Inferior parietal cortex (tissue), 1 donor: ENCODE data around the gene COA1.
"Not testable (repeated sequence)": the region's sequence is repeated elsewhere in the genome, so short reads cannot be mapped to it uniquely, and the experiment has no call there.

Experiments
- DNase-seq: peaks from one replicate; pipeline ENCODE4 v3.0.0-alpha.2; 2016; ENCODE audit errors: extremely low spot score

COA1 gene

GRCh38 chr7:43758029-43758821 lies 28.9 kb upstream of the COA1 start, which contains the start of gene BLVRA:
Gene BLVRA, plus strand, starts transcription at chr7:43758680. Its CDS starts 12,479 bp downstream, at chr7:43771159.
- peak; percentile 25 for DNase-seq

DNA sequence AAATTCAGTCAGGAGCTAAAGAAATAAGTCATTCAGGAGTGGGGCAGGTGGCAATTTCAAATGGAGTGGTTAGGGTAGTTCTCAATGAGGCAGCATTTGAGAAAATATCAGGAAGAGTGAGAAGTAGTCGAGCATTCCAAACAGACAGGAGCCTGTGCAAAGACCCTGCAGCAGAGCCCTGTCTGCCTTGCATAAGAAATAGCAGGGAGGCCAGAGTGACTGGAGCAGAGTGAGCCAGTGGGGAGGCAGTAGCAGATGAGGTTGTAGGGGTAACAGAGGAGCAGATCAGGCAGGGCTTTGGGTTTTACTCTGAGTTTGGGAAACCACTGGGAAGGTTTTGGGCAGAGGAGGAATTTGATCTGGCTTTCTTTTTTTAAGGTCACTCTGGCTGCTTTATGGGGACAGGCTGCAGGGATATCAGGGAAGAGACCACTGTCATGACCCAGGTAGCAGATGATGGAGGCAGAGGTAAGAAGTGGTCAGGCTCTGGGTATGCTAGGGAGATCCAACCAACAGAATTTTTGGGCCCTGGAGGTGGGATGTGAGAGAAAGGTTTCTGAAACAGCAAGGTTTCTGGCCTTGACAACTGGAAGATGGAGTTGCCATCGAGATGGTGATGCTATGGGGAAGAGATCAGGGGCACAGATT lies 27.9 kb upstream of the COA1 start:
- DNase-seq: no peak

DNA sequence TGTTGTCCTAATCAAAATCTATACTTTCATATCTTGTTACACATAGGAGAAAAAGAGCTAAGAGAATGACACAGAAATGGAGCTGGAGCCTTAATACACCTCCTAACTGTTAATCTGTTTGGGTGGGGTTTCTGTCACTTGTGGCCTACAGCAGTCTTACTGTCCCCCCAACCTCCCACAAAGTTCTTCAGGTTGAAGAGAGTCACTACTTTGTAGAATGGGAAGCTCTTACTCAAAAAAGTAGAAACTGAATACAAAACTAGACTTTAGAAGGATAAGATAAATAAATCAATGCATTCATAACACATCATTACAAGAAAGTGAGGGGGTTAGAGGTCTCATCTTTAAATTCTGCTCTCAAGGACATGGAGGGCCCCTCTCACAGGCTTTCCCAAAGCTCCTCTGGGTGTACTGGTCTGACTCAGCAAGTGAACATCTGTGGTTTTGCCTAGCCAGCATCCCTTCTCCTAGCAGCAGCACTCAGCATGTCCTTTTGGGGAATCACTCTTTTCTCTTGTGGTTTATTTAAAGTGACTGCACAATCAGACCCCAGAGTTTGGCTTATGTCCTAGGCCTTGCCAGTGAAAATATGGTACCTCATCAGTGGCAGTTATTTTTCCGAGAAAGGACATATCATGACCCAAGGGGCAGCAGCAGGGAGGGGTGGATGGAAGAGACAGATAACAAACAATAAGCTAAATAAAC lies 27.2 kb upstream of the COA1 start:
- DNase-seq: peak; percentile 22

DNA sequence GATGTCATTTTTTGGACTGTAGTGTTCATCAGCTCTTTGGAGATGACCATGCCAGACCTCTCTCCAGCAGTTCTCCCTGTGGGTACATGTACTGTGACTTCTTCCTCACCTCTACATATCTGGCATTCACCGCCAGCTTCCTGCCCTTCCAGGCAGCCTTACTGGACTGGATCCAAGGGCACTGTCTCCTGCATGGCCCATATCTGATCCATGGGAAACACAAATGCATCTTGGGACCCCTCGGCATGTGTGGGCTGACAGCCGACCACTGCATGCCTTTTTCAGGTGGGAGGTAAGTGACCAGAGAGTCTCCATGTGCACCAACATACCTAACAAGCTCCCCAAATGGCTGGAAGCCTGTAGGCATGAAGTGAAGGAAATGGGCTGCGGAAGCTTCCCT lies 25.3 kb upstream of the COA1 start:
- no peak for DNase-seq

DNA sequence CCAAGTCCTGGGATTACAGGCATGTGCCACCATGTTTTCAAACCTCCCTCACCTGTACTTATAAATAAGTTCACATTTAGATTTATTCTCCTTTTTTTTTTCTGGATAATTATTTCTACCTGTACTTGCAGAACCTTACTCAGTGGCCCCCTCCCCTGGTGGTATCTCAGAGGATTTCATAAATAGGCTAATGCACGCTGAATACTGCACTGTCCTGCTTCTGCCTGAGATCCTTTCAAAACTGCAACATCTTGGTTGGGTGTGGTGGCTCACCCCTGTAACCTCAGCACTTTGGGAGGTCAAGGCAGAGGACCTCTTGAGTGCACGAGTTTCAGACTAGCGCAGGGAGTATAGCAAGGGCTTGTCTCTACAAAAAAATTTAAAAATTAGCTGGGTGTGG lies 24.5 kb upstream of the COA1 start:
- no peak for DNase-seq

DNA sequence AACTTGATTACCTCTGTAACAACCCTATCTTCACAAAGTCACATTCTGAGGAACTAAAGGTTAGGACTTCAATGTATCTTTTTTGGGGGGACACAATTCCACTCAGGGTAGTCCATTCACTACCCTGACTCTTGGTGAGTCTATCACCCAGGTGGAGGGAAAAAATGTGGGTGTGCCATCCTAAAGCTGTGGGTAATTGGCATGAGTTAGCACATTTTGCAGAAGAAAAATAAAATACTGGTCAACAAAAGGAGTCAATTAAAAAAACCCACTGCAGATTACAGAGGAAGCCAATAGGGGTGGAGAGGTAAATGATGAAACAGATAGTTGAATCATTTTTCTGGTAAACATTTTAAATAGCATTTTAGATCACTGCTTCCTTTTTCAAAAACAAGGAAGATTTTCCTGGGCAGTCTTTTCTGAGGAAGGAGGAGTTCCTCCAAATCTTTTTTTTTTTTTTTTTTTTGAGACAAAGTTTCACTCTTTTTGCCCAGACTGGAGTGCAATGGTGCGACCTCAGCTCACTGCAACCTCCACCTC lies 24.0 kb upstream of the COA1 start:
- DNase-seq: no peak

DNA sequence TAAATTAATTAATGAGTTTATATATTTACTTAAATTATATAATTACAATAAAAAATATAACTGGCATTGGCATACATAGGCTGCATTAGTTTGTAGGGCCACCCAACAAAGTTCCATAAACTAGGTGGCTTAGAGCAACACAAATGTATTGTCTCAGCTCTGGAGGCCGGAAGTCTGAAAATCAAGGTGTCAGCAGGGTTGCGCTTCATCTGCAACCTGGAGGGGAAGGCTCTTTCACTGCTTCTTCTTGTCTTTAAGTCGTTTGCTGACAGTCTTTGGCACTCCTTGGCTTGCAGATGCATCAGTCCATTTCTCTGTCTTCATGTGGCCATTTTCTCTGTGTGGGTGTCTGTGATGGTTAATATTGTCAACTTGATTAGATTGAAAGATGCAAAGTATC lies 23.1 kb upstream of the COA1 start:
- no peak for DNase-seq

GRCh38 chr7:43750016-43750887 lies 20.9 kb upstream of the COA1 start:
- no peak for DNase-seq

- DNase-seq: no peak
Measured at GRCh38 chr7:43749383-43749940, 20.1 kb upstream of the COA1 start.

DNA sequence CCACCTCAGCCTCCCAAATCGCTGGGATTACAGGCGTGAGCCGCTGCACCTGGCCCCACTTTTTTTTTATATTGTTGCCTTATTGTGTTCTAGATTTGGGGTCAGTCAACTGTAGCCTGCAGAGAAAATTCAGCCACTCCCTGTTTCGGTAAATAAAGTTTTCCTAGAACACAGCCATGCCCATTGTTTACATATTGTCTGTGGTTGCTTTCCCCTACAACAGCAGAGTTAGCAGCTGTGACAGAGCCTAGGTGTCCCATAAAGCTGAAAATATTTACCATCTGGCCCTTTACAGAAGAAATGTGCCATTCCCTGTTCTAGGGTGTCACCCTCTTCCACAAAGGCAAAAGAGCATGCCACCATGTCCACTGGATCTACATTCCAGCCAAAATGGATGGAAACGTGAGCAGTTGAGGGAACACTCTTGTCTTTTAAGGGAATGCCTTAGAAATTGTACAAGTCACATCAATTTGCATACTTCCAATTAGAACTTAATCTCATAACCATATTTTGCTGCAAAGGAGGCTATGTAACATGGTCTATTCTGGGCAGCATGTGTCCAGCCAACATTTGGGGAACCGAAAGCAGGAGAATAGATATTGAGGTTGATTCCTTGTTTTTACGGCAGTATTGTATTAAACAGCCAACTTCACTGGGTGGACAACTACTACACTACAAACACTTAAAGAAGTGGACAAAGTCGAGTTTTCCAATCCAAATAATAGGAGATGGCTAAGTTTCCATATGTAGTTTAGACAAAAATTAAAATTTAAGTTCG lies 18.2 kb upstream of the COA1 start:
- no peak for DNase-seq

DNA sequence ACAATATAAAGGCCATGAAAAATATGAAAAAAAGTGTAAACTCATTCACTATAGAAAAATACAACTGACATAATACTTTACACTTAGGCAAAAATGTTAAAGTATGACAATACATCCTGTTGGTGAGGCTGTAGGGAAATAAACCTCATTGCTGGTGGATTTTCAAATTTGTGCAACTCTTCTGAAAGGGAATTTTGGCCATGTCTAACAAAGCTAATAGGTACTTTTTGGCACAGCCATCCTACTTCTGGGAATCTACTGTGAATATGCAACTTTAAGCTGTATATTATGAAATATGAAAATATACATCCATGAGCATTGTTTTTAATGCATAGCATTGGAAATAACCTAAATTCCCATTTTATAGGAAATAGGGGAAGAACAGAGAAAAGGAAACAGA lies 13.4 kb upstream of the COA1 start:
- no peak for DNase-seq

DNA sequence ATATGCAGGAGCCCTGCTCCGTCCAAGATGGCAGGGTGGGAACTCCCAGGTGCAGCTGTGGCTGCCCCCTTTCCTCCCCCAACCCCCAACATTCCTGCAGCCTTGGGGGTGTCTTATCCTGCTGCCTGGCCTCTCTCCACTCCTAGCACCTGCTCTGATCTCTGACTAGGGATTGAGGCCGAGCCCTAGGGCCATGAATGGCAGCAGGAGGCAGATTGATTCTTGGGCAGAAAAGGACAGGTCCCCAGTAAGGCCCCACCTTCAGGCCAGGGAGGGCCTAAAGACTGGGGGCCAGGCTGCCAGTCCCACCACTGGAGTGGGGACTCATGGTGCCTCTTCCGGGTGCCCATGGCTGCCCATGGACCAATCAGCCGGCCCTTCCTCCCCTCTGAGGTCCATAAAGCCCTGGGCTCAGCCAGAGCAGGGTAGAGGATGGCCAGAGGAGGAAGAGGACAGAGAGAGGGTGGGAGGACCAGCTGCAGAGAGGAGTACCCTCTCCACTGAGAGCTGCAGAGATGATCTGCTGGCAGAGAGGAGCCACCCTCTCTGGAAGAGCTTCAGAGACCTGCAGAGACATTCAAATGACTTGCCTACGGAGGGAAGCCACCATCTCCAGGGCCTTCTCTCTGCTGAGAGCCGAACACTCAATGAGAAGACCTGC lies 8.3 kb upstream of the COA1 start:
- no peak for DNase-seq

GRCh38 chr7:43735802-43736603 lies 6.7 kb upstream of the COA1 start:
- no peak for DNase-seq

GRCh38 chr7:43735403-43735801 lies 6.1 kb upstream of the COA1 start:
- DNase-seq: no peak

GRCh38 chr7:43734575-43735332 lies 5.4 kb upstream of the COA1 start:
- not testable (repeated sequence) for DNase-seq

DNA sequence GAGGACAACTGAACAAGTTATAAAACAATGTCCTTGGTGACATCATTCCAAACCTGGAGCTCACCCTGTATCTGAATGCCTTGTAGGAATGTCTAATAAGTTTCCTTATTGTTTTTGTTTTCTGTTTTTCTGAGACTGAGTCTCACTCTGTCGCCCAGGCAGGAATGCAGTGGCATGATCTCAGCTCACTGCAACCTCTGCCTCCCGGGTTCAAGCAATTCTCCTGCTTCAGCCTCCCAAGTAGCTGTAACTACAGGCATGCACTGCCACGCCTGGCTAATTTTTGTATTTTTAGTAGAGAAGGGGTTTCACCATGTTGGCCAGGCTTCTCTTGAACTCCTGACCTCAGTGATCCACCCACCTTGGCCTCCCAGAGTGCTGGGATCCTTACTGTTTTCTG lies 2.2 kb upstream of the COA1 start:
- DNase-seq: not testable (repeated sequence)

- no peak for DNase-seq
Measured at GRCh38 chr7:43729924-43730248, 563 bp upstream of the COA1 start.

- no peak for DNase-seq
Measured at GRCh38 chr7:43727494-43727893, 1.8 kb downstream of the COA1 start.
